Neural cell (in vitro differentiated cells): ENCODE results near the gene RILPL2.
"Not testable (repeated sequence)": the region's sequence is repeated elsewhere in the genome, so short reads cannot be mapped to it uniquely, and the experiment has no call there.

Source experiments
- EP300 ChIP-seq: fragments of 450-650 bp; conservative IDR thresholded peaks from 2 replicates; pipeline ENCODE4 v1.6.1; 2014; ENCODE audit warnings: antibody characterized with exemption, mild to moderate bottlenecking, moderate library complexity; ENCODE audit not compliant: poor library complexity, severe bottlenecking
- EZH2 ChIP-seq: fragments of 200-600, 300-800 bp; shearing (Covaris generic), sonication (generic); IDR thresholded peaks from 2 replicates; pipeline ENCODE4 v1.6.1; 2014; ENCODE audit warnings: antibody characterized with exemption, low read length, borderline replicate concordance, mild to moderate bottlenecking; ENCODE audit not compliant: insufficient read depth, poor library complexity, severe bottlenecking
- TF ChIP-seq, protein P1 (sequence below): fragments of 450-650 bp; IDR thresholded peaks from 2 replicates; pipeline ENCODE4 v1.5.1; 2014; ENCODE audit warnings: antibody characterized with exemption, mild to moderate bottlenecking, moderate library complexity; ENCODE audit not compliant: poor library complexity, severe bottlenecking

DNA sequence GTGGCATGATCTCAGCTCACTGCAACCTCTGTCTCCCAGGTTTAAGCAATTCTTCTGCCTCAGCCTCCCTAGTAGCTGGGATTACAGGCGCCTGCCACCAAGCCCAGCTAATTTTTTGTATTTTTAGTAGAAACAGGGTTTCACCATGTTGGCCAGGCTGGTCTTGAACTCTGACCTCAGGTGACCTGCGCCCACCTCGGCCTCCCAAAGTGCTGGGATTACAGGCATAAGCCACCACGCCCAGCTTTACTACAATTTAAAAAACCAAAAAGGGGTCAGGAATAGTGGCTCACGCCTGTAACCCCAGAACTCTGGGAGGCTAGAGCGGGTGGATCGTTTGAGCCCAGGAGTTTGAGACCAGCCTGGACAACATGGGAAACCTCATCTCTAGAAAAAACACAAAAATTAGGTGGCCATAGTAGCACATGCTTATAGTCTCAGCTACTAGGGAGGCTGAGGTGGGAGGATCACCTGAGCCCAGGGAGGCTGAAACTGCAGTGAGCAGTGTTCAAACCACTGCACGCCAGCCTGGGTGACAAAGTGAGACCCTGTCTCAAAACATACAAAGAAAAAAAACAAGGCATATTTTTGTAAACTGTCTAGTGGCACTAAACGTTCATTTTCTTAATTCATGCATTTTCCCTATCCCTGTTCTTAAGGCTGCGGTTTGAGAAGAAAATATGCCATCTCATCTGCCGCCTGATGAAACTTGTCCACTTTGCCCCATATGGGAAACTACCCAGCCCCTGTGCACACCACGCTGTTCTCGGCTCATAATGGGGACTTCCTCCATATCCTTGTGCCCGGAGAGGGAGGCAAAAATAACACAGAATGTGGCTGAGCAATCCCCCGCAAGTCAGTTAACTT lies 4.3 kb downstream of the RILPL2 start:
- TF ChIP-seq, protein P1, sequence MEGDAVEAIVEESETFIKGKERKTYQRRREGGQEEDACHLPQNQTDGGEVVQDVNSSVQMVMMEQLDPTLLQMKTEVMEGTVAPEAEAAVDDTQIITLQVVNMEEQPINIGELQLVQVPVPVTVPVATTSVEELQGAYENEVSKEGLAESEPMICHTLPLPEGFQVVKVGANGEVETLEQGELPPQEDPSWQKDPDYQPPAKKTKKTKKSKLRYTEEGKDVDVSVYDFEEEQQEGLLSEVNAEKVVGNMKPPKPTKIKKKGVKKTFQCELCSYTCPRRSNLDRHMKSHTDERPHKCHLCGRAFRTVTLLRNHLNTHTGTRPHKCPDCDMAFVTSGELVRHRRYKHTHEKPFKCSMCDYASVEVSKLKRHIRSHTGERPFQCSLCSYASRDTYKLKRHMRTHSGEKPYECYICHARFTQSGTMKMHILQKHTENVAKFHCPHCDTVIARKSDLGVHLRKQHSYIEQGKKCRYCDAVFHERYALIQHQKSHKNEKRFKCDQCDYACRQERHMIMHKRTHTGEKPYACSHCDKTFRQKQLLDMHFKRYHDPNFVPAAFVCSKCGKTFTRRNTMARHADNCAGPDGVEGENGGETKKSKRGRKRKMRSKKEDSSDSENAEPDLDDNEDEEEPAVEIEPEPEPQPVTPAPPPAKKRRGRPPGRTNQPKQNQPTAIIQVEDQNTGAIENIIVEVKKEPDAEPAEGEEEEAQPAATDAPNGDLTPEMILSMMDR: not testable (repeated sequence)
- TF ChIP-seq EZH2, EP300: not testable (repeated sequence)
